MCF 10A (cell line): ENCODE data around the gene CLN5. TPM values are rescaled to one million over a fixed set of nuclear protein-coding genes. Genes with fewer than 3 reads are reported as not detected.

Source experiments
- BruUV-seq: library from RNA; stranded (reverse); fragments of 400-500 nt; replicated peaks from 2 replicates; lab custom pipeline; 2021; lab: Mats Ljungman, UMichigan
- CTCF ChIA-PET: fragments of 300-600 bp; sonication (Branson Sonifier 250); formaldehyde crosslinking; extraction: SDS; loops from one replicate; lab custom pipeline; 2021; ENCODE audit warnings: antibody characterized with exemption, inconsistent platforms; lab: Yijun Ruan, JAX
- POLR2A ChIA-PET: fragments of 300-600, 350-650 bp; sonication (Branson Sonifier 250); formaldehyde crosslinking; extraction: SDS; loops from one replicate; lab custom pipeline; 2020; ENCODE audit warnings: antibody characterized with exemption, inconsistent platforms; lab: Yijun Ruan, JAX
- DNase-seq: peaks from one replicate; pipeline ENCODE4 v3.0.0-alpha.2; 2018; ENCODE audit not compliant: unreplicated experiment
- H3K27ac Mint-ChIP-seq: one replicate; pipeline ENCODE4 v1.8.0; 2022; ENCODE audit warnings: mild to moderate bottlenecking, low read depth, mixed read lengths; ENCODE audit not compliant: unreplicated experiment
- H3K27me3 Mint-ChIP-seq: one replicate; pipeline ENCODE4 v1.8.0; 2022; ENCODE audit warnings: mixed read lengths; ENCODE audit not compliant: insufficient read depth, unreplicated experiment
- H3K36me3 Mint-ChIP-seq: one replicate; pipeline ENCODE4 v1.8.0; 2022; ENCODE audit warnings: mild to moderate bottlenecking, moderate library complexity, mixed read lengths; ENCODE audit not compliant: insufficient read depth, unreplicated experiment
- H3K4me1 Mint-ChIP-seq: one replicate; pipeline ENCODE4 v1.8.0; 2022; ENCODE audit warnings: mixed read lengths; ENCODE audit not compliant: insufficient read depth, unreplicated experiment
- H3K4me3 Mint-ChIP-seq: one replicate; pipeline ENCODE4 v1.8.0; 2022; ENCODE audit warnings: mild to moderate bottlenecking, moderate library complexity, mixed read lengths; ENCODE audit not compliant: unreplicated experiment
- H3K9me3 Mint-ChIP-seq: one replicate; pipeline ENCODE4 v1.8.0; 2022; ENCODE audit warnings: mixed read lengths; ENCODE audit not compliant: unreplicated experiment
- CTCF ChIP-seq: fragments of 200-600 bp; IDR thresholded peaks from one replicate; pipeline ENCODE4 v1.8.0; 2022; ENCODE audit warnings: antibody characterized with exemption, mild to moderate bottlenecking; ENCODE audit not compliant: unreplicated experiment
- intact Hi-C: fragments of 100-400 bp; cut with micrococcal nuclease; formaldehyde crosslinking; loops from 2 replicates; pipeline ENCODE4 v1.14.1; 2022
- total RNA-seq: library from RNA; stranded (reverse); gene quantifications from 2 replicates; pipeline ENCODE4 v1.2.3, GENCODE V29; 2022

CLN5 gene
- total RNA-seq, 1 experiment from 2014 or later: 16.0 TPM

GRCh38 chr13:77016888-77017623 is 25.2 kb downstream of the CLN5 start:
- Mint-ChIP-seq H3K9me3 (no peaks in the 10 kb centered on the region), H3K4me1 (peaks cover 9% of the 10 kb centered on the region), H3K4me3 (no peak overlapping the region), H3K36me3 (peaks cover 65% of the 10 kb centered on the region), H3K27ac (no peak overlapping the region), H3K27me3 (no peaks in the 10 kb centered on the region)
- intact Hi-C loops: no loop called here
- ChIA-PET POLR2A (interaction anchor here (1.4 to 2.0 kb wide), 2 partner anchors 9 to 11 kb away, joined by 6 to 13 read pairs; partner anchors contain the start of gene FBXL3), CTCF (interaction anchor here (0.7 to 4.0 kb wide), 5 partner anchors 9 to 387 kb away, joined by 3 to 38 read pairs (median 3); no protein-coding TSS in a partner anchor)
- DNase-seq: no peak
- TF ChIP-seq CTCF: no peak
- BruUV-seq: no TSS peak

GRCh38 chr13:77019756-77020155 is 27.9 kb downstream of the CLN5 start:
- H3K36me3 Mint-ChIP-seq: peaks cover 46% of the 10 kb centered on the region
- ChIA-PET POLR2A (interaction anchor here (1.1 kb wide), 1 partner anchor 27 kb away, joined by 4 read pairs; no protein-coding TSS in a partner anchor), CTCF (interaction anchor here (1.0 to 4.0 kb wide), 2 partner anchors 17 to 134 kb away, joined by 3 to 38 read pairs; no protein-coding TSS in a partner anchor)
- no peak overlapping the region for H3K4me3 Mint-ChIP-seq
- TF ChIP-seq CTCF: no peak
- no peak overlapping the region for H3K27ac Mint-ChIP-seq
- no peak for DNase-seq
- no peaks in the 10 kb centered on the region for H3K27me3 Mint-ChIP-seq
- no TSS peak for BruUV-seq
- intact Hi-C loops: no loop called here
- peaks cover 21% of the 10 kb centered on the region for H3K4me1 Mint-ChIP-seq
- no peaks in the 10 kb centered on the region for H3K9me3 Mint-ChIP-seq

- Mint-ChIP-seq H3K9me3 (no peaks in the 10 kb centered on the region), H3K4me3 (peak overlapping the region; percentile 16), H3K36me3 (peaks cover 24% of the 10 kb centered on the region), H3K27me3 (no peaks in the 10 kb centered on the region), H3K4me1 (peaks cover 26% of the 10 kb centered on the region), H3K27ac (no peak overlapping the region)
- POLR2A ChIA-PET: interaction anchor here (1.0 kb wide), 1 partner anchor 30 kb away, joined by 3 read pairs; no protein-coding TSS in a partner anchor
- CTCF ChIA-PET: interaction anchor here (1.0 kb wide), 1 partner anchor 33 kb away, joined by 4 read pairs; no protein-coding TSS in a partner anchor
- no peak for TF ChIP-seq CTCF
- no TSS peak for BruUV-seq
- peak; percentile 13 for DNase-seq
- intact Hi-C loops: no loop called here
Measured at GRCh38 chr13:77022341-77022740, 30.5 kb downstream of the CLN5 start.

- H3K4me3 Mint-ChIP-seq: peak overlapping the region; percentile 81
- intact Hi-C loops: loop anchor here (2.0 kb wide), 1 partner anchor 302 kb away; no protein-coding TSS in a partner anchor
- H3K27me3 Mint-ChIP-seq: no peaks in the 10 kb centered on the region
- peak overlapping the region; percentile 86 for H3K27ac Mint-ChIP-seq
- H3K4me1 Mint-ChIP-seq: peaks cover 33% of the 10 kb centered on the region
- no peaks in the 10 kb centered on the region for H3K9me3 Mint-ChIP-seq
- H3K36me3 Mint-ChIP-seq: peaks cover 14% of the 10 kb centered on the region
- no TSS peak for BruUV-seq
- ChIA-PET CTCF (interaction anchor here (0.6 to 1.5 kb wide), 6 partner anchors 11 to 1883 kb away, joined by 3 to 5 read pairs (median 3); no protein-coding TSS in a partner anchor), POLR2A (interaction anchor here (0.7 to 4.8 kb wide), 26 partner anchors 9 to 1331 kb away, joined by 3 to 56 read pairs (median 3); partner anchors contain the start of genes CLN5 and MYCBP2)
- no peak for TF ChIP-seq CTCF
- DNase-seq: peak; percentile 85
Measured at GRCh38 chr13:77026255-77026860, 34.5 kb downstream of the CLN5 start.
